Skin epidermis (tissue), 12 donors: Measurements from ENCODE around the gene NR5A1.

Experiments used
- H3K27ac ChIP-seq, 21 experiments: fragments of 200-600 bp; sonication (generic) in 11 of 21; one replicate each; pipeline ENCODE4 v1.5.0; 2020; ENCODE audit warnings: mild to moderate bottlenecking in 3 of 21, inconsistent platforms in 2 of 21, moderate library complexity in 2 of 21
- H3K4me3 ChIP-seq, 7 experiments: fragments of 200-600 bp; sonication (generic) in 2 of 7; one replicate each; pipeline ENCODE4 v1.5.0; 2020; ENCODE audit warnings: inconsistent platforms in 2 of 7, mild to moderate bottlenecking in 2 of 7, moderate library complexity in 1 of 7

The NR5A1 gene

DNA sequence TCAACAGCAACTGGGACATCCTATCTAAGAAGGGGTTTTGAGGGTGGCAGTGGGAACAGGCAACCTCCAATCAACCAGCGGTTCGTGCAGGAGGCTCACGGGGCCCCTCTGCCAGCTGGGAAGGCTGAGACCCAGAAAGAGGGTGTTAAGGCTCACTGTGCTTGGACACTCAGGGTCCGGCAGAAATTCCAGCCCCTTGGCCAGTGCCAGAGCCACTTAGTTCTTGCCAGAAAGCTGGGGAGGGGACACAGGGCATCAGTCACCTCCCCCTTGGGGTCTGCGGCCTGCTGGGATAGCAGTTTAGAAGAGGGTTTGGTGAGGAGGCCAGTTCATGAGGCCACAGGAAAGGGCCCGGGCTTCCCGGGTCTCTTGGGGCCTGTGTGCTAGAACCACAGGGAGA lies 36.5 kb downstream of the NR5A1 start:
- Histone ChIP-seq H3K27ac (no peak overlapping the region), H3K4me3 (no peak overlapping the region)

DNA sequence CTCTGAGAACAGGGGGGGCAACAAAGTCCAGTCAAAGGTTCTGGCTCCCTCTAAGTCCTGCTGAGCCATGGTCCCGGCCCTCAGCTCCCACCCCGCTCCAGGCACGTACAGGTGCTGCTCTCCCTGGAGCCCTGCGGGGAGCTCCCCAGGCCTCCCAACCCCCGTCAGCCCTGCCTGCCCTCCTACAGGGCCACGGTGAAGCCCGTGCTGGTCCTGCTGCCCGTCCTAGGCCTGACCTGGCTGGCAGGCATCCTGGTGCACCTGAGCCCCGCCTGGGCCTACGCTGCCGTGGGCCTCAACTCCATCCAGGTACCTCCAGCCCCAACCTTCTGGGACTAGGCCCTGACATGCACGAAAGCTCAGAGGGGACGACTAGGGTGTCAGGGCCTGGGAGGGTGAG lies 36.9 kb downstream of the NR5A1 start:
- H3K27ac ChIP-seq = no peak overlapping the region
- no peak overlapping the region for H3K4me3 ChIP-seq

DNA sequence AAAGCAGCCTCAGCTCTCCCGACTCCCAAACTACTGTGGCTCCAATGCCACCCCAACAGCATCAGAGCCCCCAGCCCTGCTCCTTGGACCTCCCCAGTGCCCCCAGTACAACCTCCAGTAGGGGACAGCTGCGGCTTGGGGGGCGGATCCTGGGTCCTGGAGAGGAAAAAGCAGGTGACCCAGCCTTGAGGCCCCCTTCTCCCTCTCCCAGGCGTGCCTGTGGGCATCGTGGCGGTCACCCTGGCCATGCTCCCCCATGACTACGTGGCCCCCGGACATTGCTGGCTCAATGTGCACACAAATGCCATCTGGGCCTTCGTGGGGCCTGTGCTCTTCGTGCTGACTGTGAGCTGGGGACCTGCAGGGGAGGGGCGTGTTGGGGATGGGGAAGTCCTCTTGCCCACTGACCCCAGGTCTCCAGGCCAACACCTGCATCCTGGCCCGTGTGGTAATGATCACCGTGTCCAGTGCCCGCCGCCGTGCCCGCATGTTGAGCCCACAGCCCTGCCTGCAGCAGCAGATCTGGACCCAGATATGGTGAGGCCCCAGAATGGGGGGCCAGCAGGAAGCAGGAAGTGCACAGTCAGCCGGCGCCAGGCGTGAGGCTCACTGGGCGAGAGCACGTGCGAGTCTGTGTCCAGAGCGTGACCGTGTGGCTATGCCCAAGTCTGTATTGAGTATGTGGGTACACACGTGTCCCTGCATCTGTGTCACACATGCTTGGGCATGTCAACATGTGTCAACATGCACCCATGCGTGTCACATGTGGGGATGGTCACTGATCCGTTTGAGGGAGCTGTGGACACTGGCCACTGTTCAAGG lies 38.0 kb downstream of the NR5A1 start:
- Histone ChIP-seq H3K27ac (no peak overlapping the region), H3K4me3 (no peak overlapping the region)

DNA sequence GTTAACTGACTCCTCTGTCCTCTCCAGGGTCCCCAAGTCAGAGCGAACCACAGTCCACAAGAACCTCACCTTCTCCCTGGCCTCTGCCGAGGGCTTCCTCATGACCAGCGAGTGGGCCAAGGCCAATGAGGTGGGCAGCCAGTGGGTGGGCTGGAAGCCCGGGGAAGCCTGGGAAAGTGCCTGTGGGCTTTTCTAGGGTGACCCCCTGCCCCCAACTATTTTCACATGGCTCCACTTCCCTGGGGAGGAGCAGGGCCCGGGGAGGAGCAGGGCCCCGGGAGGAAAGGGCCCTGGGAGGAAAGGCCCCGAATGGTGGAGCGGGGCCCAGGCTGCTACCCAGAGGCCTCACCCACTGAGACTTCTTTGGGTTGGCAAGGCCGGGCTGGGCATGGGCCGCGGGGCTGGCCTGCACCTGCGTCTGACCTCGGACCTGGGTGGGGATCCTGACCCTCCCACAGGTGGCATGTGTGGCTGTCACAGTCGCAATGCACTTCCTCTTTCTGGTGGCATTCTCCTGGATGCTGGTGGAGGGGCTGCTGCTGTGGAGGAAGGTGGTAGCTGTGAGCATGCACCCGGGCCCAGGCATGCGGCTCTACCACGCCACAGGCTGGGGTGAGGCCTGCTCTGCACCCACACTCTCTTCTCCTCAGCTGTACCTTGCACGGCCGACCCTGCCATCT lies 39.0 kb downstream of the NR5A1 start:
- no peak overlapping the region for H3K27ac ChIP-seq

DNA sequence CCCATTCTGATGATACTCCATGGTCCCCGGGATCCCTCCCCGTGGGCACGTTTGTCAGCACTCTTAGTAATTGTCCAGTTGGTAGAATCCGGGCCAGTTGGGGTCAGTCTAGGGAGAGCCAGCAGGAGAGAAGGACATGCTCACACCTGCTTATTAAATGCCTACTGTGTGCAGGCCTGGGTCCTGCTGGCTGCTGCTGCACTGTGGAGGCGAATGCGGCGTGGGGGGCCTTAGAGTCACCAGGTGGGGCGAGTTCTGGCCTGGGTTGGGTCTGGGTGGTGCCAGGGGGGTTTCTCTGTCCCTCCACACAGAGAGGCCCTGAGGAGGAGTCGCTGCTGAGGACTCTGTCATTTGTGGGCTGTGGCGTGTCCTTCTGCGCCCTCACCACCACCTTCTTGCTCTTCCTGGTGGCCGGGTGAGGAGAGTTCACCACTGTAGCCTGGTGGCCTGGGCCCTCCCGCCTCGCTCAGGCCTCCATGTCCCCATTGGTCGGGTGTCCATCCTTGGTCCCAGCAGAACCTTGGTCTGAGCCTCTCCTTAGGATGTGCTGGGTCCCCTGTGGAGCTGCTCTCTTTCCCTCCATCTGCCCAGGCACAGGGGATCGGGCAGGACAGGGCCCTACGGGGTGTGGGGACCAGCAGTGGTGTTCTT lies 39.7 kb downstream of the NR5A1 start:
- no peak overlapping the region for H3K4me3 ChIP-seq
- H3K27ac ChIP-seq = no peak overlapping the region

More for the DNA sequence above, 39.0 kb downstream of the NR5A1 start:
- H3K4me3 ChIP-seq = no peak overlapping the region

DNA sequence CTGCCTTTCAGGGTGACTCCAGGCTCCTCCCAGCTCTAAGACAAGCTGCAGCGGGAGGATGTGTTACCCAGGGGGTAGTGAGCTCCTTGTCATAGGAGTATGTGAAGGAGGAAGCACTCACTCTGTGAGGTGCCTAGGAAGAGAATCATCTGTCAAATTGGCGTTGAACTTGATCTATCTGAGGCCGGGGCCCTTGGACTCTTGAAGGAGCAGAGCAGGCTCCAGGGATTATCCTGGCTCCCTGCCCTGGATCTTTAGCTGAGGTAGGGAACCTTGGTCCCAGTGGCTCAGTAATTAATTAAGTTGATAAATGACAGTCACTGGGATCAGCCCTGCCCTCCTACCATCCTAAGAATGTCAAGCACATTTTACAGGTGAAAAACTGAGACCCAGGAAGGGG lies 41.5 kb downstream of the NR5A1 start:
- no peak overlapping the region for H3K27ac ChIP-seq

DNA sequence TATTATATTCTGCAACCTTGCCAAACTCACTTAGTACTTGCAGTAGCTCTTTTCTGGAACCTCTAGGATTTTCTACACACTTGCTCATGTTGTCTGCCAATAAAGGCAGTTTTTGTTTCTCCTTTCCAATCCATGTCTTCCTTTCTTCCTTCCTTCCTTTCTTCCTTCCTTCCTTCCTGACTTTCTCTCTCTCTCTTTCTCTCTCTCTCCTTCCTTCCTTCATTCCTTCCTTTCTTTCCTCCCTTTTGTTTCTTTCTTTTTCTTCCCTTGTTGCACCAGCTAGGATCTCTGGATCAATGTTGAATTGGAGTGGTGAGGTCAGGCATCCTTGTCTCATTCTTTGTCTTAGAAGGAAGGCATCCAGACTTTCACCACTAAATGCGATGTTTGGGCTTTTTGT lies 44.5 kb downstream of the NR5A1 start:
- H3K4me3 ChIP-seq = no peak overlapping the region
- H3K27ac ChIP-seq = no peak overlapping the region

More for the DNA sequence above, 41.5 kb downstream of the NR5A1 start:
- H3K4me3 ChIP-seq = no peak overlapping the region

DNA sequence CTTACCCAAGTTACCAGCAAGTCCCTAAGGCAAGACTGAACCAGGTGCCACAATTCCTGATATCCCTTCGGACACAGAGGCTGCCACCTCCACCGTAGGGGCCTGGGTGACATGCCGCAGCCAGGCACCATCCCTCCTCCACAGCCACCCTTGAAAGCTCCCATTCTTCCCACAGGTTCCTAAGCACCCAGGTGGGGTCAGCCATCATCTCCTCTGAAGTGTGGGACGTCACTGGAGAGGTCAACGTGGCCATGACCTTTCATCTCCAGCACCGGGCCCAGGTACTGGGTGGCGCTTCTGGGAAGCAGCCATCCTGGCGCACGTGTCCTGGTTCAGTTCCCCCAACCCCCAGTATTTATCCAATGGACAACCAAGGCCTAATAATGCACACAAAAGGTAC lies 48.8 kb downstream of the NR5A1 start:
- no peak overlapping the region for H3K4me3 ChIP-seq
- H3K27ac ChIP-seq = no peak overlapping the region

DNA sequence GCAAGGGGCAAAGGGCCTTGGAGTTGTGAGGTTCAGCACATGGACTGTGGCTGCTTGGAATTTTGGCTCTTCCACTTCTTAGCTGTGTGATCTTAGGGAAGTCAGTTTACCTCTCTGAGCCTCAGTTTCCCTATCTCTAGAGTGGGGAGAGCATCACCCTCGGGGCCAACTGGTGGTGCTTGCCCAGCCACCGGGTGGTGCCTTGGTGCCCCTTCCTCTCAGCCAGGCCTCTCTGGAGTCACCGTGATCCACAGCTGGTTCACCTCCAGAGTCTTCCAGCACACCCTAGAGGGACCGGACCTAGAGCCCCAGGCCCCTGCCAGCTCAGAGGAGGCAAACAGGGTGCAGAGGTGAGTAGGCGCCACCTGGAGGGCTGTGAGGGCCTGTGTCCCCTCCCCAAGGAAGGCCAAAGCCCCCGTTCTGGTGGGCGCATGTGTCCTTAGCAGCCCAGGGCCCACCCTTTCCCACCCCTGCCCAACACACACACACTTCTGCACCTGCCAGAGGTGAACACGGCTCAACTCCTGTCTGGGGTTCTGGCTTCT lies 49.2 kb downstream of the NR5A1 start:
- no peak overlapping the region for H3K27ac ChIP-seq
- no peak overlapping the region for H3K4me3 ChIP-seq

DNA sequence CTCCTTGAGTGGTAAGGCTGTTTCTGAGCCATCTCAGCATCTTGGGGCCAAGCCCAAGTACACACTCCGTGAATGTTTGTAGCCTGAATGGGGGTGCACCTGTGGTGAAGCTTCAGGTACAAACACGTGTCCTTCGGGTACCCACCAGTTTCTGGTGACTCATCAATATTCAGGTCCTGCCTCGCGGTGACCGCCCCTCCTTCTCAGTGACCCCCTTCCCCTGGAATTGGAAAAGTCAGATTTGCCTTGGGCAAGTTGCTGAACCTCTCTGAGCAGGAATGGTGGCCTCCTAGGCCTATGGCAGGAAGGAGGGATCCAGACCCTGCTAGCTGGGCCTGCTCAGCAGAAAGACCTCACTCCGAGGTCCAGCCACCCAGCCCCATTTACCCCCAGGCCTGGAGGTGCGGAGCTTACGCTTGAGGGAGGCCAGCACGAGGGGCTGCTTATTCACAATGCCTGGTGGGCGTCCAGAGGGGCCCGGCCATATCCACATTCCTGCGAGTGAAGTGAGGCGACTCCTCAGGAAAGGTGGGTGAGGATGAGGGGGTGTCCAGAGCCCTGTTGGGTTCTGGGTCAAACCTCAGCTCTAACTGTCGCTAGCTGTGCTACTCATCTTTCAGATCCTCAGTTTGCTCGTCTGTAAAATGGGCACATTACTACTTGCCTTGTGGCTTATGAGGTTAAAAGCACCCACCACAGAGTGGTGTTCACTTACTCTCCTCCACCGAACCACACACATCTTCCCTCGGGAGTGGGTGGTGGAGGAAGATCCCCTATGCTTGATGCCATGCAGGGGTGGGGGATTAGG lies 49.9 kb downstream of the NR5A1 start:
- Histone ChIP-seq H3K27ac (no peak overlapping the region), H3K4me3 (no peak overlapping the region)

DNA sequence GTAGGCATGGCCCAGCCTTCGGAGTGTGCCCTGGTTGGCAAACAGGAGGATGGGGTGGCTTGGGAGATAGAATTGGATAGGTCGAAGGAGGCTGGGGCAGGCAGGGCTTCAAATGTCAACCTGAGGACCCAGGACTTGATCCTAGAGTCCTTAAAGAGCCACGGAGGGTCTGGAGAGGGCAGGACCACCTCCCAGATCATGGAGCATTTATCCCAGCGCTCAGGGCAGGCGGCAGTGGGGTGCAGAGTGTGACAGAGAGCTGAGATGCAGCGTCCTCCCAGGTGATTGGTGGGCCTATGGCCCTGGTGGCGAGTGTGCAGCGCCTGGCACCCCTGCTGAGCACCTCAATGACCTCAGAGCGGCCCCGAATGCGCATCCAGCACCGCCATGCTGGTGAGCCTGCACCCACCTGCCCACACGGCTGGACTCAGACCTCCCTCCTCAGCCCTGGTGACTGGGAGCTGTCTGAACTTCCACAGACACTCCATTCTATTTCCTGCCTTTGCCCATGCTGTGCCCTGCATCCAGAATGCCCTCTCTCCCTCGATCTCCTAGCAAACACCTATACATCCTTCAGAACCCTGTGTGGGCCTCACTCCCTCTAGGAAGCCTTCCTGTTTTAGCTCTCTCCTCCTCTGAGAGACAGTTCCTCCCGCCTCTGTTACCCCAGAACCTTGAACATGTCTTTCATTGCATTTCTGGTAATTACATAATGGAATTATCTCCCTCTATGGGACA lies 50.7 kb downstream of the NR5A1 start:
- H3K4me3 ChIP-seq = no peak overlapping the region
- H3K27ac ChIP-seq = no peak overlapping the region

DNA sequence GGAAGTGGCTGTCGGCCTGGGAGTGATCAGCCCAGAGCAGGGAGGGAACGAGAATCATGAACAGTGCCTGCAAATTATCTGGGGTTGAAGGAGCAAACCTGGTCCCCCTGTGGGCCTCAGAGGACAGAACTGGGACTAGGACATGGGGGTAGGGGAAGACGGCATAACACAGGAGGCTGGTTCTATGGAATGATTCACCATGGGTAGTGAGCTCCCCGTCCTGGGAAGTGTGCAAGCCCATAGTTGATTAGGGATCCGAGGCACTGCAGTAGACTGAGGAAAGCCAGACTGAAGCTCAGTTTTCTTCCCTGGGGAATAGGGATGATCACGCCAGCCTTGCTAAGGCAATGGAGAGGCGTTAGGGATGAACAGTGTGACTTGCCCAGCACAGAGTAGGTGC lies 51.4 kb downstream of the NR5A1 start:
- H3K4me3 ChIP-seq = no peak overlapping the region

DNA sequence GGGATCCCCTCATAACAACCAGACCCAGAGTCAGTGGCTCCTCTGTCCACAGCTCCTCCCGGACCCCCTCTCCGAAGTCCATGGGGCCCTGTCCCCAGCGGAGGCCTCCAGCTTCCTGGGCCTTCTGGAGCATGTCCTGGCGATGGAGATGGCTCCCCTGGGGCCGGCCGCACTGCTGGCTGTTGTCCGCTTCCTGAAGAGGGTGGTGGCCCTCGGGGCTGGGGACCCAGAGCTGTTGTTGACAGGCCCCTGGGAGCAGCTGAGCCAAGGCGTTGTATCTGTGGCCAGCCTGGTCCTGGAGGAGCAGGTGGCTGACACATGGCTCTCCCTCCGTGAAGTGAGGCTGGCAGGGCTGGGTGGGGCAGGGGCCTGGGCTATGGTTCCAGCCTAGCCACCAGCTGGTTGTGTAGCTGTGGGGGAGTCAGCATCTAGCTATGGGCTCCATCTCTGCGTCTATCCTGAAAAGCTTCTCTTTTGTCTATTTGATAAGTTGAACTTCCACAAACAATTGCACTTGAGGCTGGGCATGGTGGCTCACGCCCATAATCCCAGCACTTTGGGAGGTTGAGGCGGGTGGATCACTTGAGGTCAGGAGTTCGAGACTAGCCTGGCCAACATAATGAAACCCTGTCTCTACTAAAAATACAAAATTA lies 52.3 kb downstream of the NR5A1 start:
- Histone ChIP-seq H3K4me3 (no peak overlapping the region), H3K27ac (no peak overlapping the region)

More for the DNA sequence above, 51.4 kb downstream of the NR5A1 start:
- H3K27ac ChIP-seq = no peak overlapping the region

DNA sequence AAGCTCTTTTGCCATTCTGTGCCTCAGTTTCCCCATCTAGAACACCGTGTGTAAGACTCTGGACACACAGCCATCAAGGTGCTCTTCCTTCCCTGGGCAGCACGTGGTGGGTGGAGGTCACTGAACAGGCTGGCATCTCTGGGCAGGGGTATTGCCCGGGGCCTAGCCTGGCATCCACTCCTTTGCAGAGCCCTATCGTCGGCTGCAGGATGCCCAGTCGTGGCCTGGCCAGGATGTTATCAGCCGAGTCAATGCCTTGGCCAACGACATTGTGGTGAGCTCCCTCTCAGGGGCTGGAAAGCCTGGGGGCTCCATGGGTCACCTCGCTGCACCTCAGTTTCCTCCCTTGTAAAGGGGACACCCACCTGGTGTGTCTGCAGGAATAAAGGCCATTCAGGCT lies 52.9 kb downstream of the NR5A1 start:
- Histone ChIP-seq H3K27ac (no peak overlapping the region), H3K4me3 (no peak overlapping the region)

DNA sequence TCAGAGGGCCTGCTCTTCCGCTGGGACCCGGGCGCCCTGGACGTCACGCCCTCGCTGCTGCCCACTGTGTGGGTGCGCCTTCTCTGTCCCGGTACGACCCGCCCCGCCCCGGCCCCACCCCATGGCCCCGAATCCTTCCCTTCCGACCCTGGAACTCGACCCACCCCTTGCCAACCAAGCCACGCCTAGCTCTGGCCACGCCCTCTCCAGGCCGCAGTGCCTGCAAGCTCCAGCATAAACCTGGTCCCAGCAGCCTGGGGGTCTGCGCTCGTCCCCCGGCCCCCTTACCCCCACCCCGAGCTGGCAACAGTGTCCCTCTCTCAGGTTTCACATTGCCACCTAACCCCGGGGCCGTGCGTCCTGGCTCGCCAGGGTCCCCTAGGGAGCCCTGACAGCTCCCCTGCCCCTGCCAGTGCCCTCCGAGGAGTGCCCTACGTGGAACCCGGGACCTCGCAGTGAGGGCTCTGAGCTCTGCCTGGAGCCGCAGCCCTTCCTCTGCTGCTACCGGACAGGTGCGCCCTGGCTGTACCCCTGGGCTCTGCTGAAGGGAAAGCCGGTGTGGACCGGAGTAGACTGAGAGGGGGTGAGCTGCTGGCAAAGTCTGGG lies 53.5 kb downstream of the NR5A1 start:
- Histone ChIP-seq H3K27ac (no peak overlapping the region), H3K4me3 (peak overlapping the region in 3 of 7 experiments; percentile 4 to 21 (median 19))

DNA sequence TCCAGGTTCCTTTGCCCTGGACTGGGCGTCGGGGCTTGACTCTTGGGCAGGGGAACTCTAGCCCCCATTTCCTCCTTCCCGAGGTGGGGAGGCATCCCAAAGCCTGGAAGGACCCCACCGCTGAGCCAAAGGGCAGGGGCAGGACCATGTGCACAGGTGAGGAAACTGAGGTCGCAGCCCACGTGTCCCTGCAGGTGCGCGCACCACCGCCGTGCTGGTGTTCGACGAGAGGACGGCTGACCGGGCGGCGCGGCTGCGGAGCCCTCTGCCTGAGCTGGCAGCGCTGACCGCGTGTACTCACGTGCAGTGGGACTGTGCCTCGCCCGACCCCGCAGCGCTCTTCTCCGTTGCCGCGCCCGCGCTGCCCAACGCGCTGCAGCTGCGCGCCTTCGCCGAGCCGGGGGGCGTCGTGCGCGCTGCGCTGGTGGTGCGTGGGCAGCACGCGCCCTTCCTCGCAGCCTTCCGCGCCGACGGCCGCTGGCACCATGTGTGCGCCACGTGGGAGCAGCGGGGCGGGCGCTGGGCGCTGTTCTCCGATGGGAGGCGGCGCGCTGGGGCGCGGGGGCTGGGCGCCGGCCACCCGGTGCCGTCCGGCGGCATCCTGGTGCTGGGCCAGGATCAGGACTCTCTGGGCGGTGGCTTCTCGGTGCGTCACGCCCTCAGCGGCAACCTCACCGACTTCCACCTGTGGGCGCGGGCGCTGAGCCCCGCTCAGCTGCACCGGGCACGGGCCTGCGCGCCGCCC lies 54.2 kb downstream of the NR5A1 start:
- H3K4me3 ChIP-seq = peak overlapping the region in 3 of 7 experiments; percentile 4 to 21 (median 19)
- no peak overlapping the region for H3K27ac ChIP-seq

DNA sequence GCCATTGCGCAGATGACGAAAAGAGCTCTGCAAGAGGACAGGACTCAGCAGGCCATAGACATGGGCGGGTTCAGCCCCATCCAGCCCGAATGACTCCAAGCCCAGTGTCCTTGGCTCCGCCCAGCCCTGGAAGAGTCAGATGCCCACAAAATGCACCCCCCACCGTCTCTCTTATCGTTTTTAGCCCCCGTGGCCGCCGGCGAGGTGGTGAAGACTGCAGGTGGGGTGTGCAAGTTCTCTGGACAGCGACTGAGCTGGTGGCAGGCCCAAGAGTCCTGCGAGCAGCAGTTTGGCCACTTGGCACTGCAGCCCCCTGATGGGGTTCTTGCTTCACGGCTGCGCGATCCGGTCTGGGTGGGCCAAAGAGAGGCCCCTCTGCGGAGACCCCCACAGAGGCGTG lies 54.9 kb downstream of the NR5A1 start:
- Histone ChIP-seq H3K27ac (no peak overlapping the region), H3K4me3 (no peak overlapping the region)
